ENCODE results near the gene KATNB1. TPM values are rescaled to one million over a fixed set of nuclear protein-coding genes. Genes with fewer than 3 reads are reported as not detected.
A peak's percentile ranks its signal among the peaks of the same experiment; 100 is the strongest.
"Not testable (repeated sequence)": the region's sequence is repeated elsewhere in the genome, so short reads cannot be mapped to it uniquely, and the experiment has no call there.

Gene KATNB1
- total RNA-seq, 2 donors from 2014 or later: 17.0 to 26.3 TPM

DNA sequence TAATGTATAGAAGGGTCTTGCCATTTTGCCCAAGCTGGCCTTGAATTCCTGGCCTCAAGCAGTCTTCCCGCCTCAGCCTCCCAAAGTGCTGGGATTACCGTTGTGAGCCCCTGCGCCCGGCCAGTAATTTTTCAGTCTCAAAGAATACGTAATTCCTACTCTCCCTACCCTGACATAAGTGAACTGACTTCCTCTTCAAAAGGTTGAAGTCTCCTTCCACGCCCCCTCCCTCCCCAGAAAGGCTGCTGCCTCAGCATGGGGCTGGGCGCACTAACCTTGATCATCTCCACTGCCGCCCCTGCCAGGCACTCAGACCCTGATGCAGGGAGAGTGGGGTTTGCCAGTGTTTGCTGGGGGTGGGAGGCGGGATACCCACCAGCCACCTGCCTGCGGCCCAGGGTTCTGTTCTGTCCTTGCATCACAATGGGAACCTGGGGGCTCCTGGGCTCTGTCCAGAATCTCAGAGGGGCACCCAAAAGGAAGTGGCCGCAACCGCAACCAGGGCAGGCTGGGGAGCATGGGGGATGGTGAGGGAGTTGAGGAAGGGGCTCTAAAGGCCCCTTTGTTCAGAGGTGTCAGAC lies 39.2 kb downstream of the KATNB1 start:
- Histone ChIP-seq H3K36me3 (no peaks in the 10 kb centered on the region), H3K9ac (ENCODE audit: low read depth in 2 of 2, low read length in 2 of 2) (no peak overlapping the region), H3K4me1 (no peaks in the 10 kb centered on the region), H3K27ac (no peak overlapping the region), H3K4me3 (no peak overlapping the region), H3K9me3 (no peaks in the 10 kb centered on the region), H3K27me3 (no peaks in the 10 kb centered on the region)
- DNase-seq: no peak
- intact Hi-C loops (cut with DNase I): no loop called here
- no peak for TF ChIP-seq CTCF (IDR thresholded peaks at IDR 0.05)

DNA sequence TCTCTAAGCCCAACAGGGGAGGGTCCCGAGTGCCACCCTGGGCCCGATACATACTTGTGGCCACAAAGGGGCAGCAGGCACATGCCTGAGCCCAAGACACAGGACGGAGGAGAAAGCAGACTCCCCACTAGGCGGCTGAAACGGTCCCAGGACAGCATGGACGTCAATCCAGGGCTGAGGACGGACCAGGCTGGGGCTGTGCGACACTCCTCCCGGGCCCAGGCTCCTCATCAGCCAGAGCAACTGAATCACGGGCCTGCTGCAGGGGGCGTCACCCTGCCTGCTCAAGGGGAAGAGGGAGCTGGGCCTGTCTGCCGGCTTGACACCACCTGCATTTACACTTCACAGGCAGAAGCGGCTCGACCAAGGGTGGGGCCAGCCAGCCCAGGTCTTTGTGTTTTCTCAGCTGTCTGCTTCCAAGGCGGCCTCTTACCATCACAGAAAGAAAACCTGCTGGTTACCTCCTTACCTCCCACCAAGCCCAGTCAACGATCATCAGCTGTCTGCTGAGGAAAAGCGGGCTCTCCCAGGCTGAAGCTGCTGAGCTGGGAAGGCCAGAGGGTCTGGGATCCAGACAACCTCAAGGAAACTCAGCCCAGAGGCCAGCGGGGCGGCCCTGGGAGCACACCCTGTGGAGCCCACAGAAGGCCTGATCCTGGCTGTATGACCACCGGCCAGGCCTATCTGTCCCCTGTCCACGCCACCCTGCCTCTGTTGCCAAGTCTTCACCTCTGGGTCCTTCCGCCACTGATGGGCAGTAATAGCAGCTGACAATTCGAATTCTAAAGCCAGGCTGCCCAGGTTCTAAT lies 40.3 kb downstream of the KATNB1 start:
- H3K27ac ChIP-seq: no peak overlapping the region

GRCh38 chr16:57778658-57779057 lies 43.1 kb downstream of the KATNB1 start:
- H3K4me3 ChIP-seq: no peak overlapping the region
- no peak for TF ChIP-seq CTCF (IDR thresholded peaks at IDR 0.05)
- no peaks in the 10 kb centered on the region for H3K4me1 ChIP-seq
- no peak for DNase-seq
- intact Hi-C loops (cut with DNase I): no loop called here
- no peaks in the 10 kb centered on the region for H3K36me3 ChIP-seq
- H3K27me3 ChIP-seq: no peaks in the 10 kb centered on the region
- H3K27ac ChIP-seq: no peak overlapping the region
- no peak overlapping the region for H3K9ac ChIP-seq (ENCODE audit: low read depth in 2 of 2, low read length in 2 of 2)
- no peaks in the 10 kb centered on the region for H3K9me3 ChIP-seq

More for the DNA sequence above, 40.3 kb downstream of the KATNB1 start:
- Histone ChIP-seq H3K9me3 (no peaks in the 10 kb centered on the region), H3K9ac (ENCODE audit: low read depth in 2 of 2, low read length in 2 of 2) (no peak overlapping the region), H3K27me3 (no peaks in the 10 kb centered on the region), H3K4me1 (no peaks in the 10 kb centered on the region), H3K36me3 (no peaks in the 10 kb centered on the region), H3K4me3 (no peak overlapping the region)
- peak; percentile 62 for DNase-seq
- intact Hi-C loops (cut with DNase I): no loop called here
- peak; percentile 49 for TF ChIP-seq CTCF (IDR thresholded peaks at IDR 0.05)

DNA sequence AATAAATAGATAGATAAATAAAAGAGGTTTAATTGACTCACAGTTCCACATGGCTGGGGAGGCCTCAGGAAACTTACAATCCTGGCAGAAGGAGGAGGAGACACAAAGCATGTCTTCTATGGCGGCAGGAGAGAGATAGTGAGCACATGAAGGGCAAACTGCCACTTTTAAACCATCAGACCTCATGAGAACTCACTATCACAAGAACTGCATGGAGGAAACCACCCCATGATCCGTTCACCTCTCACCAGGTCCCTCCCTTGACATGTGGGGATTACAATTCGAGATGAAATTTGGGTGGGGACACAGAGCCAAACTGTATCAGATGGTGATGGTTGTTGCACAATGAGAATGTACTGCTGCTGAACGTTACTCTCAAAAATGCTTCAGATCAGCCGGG lies 44.3 kb downstream of the KATNB1 start:
- H3K4me1 ChIP-seq; H3K9ac ChIP-seq (ENCODE audit: low read depth in 2 of 2, low read length in 2 of 2); H3K9me3 ChIP-seq; intact Hi-C loops (cut with DNase I); H3K27ac ChIP-seq; DNase-seq; H3K4me3 ChIP-seq; H3K27me3 ChIP-seq; H3K36me3 ChIP-seq: not testable (repeated sequence)

- no peak for DNase-seq
- H3K4me1 ChIP-seq: no peaks in the 10 kb centered on the region
- no peak overlapping the region for H3K9ac ChIP-seq (ENCODE audit: low read depth in 2 of 2, low read length in 2 of 2)
- H3K9me3 ChIP-seq: no peaks in the 10 kb centered on the region
- no peak overlapping the region for H3K4me3 ChIP-seq
- no peak overlapping the region for H3K27ac ChIP-seq
- intact Hi-C loops (cut with DNase I): no loop called here
- TF ChIP-seq CTCF (IDR thresholded peaks at IDR 0.05): no peak
- H3K27me3 ChIP-seq: no peaks in the 10 kb centered on the region
- no peaks in the 10 kb centered on the region for H3K36me3 ChIP-seq
These were observed 45.8 kb downstream of the KATNB1 start for GRCh38 chr16:57781349-57781740.
